Measurements from ENCODE around the gene PTP4A2. TPM values are rescaled to one million over a fixed set of nuclear protein-coding genes. Genes with fewer than 3 reads are reported as not detected.

PTP4A2 gene
- total and polyA plus RNA-seq, 10 of the 15 experiments (the other 5 are each of a cell fraction or from before 2014, with no cell fraction given) = 180 to 909 (median 375) TPM

DNA sequence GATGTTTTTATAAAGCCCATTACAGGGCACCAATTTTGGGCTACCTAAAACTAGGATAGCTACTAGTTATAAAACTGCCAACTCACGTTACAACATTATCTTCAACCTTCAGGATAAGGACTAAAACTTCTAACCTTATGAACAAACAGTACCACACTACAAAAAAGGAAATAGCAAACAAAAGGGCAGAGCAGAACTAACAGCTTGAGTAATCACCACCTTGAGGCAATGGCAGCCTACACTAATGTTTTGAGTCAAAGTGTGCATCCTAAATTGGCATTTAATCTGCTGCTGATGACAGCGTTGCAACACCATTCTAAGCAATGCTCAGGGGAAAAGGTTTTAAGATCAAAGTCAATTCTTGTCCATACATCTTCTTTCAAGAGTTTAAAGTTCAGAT is 27.2 kb downstream of the PTP4A2 start:
- Histone ChIP-seq H3K27me3 (replicated peaks in 1 of 2; ENCODE audit: control insufficient read depth in 2 of 2, insufficient read depth in 2 of 2, low read length in 1 of 2) (no peaks in the 10 kb centered on the region), H3K27ac (ENCODE audit: control insufficient read depth, insufficient read depth) (no peak overlapping the region), H3K36me3 (ENCODE audit: control insufficient read depth in 2 of 2, insufficient read depth in 2 of 2, low read length in 1 of 2) (peaks cover 17 to 36% of the 10 kb centered on the region in 2 experiments), H3K4me1 (ENCODE audit: control insufficient read depth, insufficient read depth, low read length) (peaks cover 29% of the 10 kb centered on the region), H3K79me2 (ENCODE audit: control insufficient read depth, insufficient read depth, low read length) (peaks cover 55% of the 10 kb centered on the region), H2AFZ (ENCODE audit: control insufficient read depth, low read depth, low read length) (no peak overlapping the region), H3K4me2 (ENCODE audit: control insufficient read depth, insufficient read depth) (no peak overlapping the region), H4K20me1 (ENCODE audit: control insufficient read depth, insufficient read depth) (no peaks in the 10 kb centered on the region), H3K9me3 (replicated peaks; ENCODE audit: control insufficient read depth, insufficient read depth, low read length) (no peaks in the 10 kb centered on the region), H3K4me3 (no peak overlapping the region), H3K9ac (ENCODE audit: control insufficient read depth, insufficient read depth, low read length) (no peak overlapping the region)
- FAIRE-seq (peak; percentile 23), ATAC-seq (peak; percentile 72), DNase-seq (ENCODE audit: low read depth, low spot score) (peak; percentile 64)
- SMC1A ChIA-PET (ENCODE audit: uncharacterized antibody, unreplicated experiment) = interaction anchor here (0.8 to 7.5 kb wide), 14 partner anchors 6 to 107 kb away, joined by 3 to 67 read pairs (median 6); no protein-coding TSS in a partner anchor
- in situ Hi-C loops (cut with MboI) = no loop called here
- intact Hi-C loops (cut with micrococcal nuclease; ENCODE audit: unreplicated experiment) = loop anchor here (10.0 kb wide), 1 partner anchor 54 kb away; no protein-coding TSS in a partner anchor
- RAD21 ChIA-PET (ENCODE audit: unreplicated experiment) = interaction anchor here (0.8 to 3.7 kb wide), 7 partner anchors 19 to 50 kb away, joined by 3 to 10 read pairs (median 3); no protein-coding TSS in a partner anchor
- WGBS (ENCODE audit: insufficient coverage, insufficient replicate concordance, low lambda C conversion rate, missing lambda C conversion rate) = 2% methylated on average over 2 of the region's 2 CpGs
- no TSS peak for BruUV-seq (replicated peaks)
- POLR2A ChIA-PET = interaction anchor here (0.6 to 2.7 kb wide), 8 partner anchors 9 to 176 kb away, joined by 3 to 11 read pairs (median 4); partner anchors contain the start of gene PTP4A2
- CTCF ChIA-PET = interaction anchor here (1.0 to 3.0 kb wide), 4 partner anchors 22 to 53 kb away, joined by 3 to 14 read pairs (median 4); no protein-coding TSS in a partner anchor
- TF ChIP-seq ZBED1 (IDR thresholded peaks at IDR 0.05; ENCODE audit: borderline replicate concordance) (0 out of 2 replicates have a peak, but pooled peaks have one; percentile 29), EP300 (IDR thresholded peaks at IDR 0.05; ENCODE audit: borderline replicate concordance in 1 of 2, control insufficient read depth in 1 of 2, low read depth in 2 of 2, low read length in 2 of 2) (peak in 1 of 2 experiments; percentile 73; a peak in 2 of 4 replicates), SREBF2 (IDR thresholded peaks at IDR 0.05; ENCODE audit: low read length) (no peak), BCL11A (IDR thresholded peaks at IDR 0.05; ENCODE audit: low read depth, low read length) (peak; percentile 84), RELA (IDR thresholded peaks at IDR 0.05; ENCODE audit: borderline replicate concordance, partially characterized antibody) (no peak), RBBP5 (conservative IDR thresholded peaks at IDR 0.05) (no peak), BACH1 (IDR thresholded peaks at IDR 0.05; ENCODE audit: borderline replicate concordance) (no peak), YY1 (IDR thresholded peaks at IDR 0.05; ENCODE audit: low read depth, low read length) (peak; percentile 57; the same call in 1 of the 2 replicates), PML (IDR thresholded peaks at IDR 0.05; ENCODE audit: low read length) (no peak; the same call in 1 of the 2 replicates), TCF3 (IDR thresholded peaks at IDR 0.05; ENCODE audit: borderline replicate concordance, insufficient read depth, low read depth, low read length) (0 out of 2 replicates have a peak, but pooled peaks have one; percentile 31), EZH2 (IDR thresholded peaks at IDR 0.05; ENCODE audit: borderline replicate concordance, control insufficient read depth, low read depth, low read length) (no peak), GATAD2B (conservative IDR thresholded peaks at IDR 0.05; ENCODE audit: low read depth) (no peak), TCF7 (IDR thresholded peaks at IDR 0.05; ENCODE audit: borderline replicate concordance) (0 out of 2 replicates have a peak, but pooled peaks have one; percentile 24), SUPT20H (IDR thresholded peaks at IDR 0.05; ENCODE audit: borderline replicate concordance, control insufficient read depth, low read depth, low read length) (no peak), BHLHE40 (IDR thresholded peaks at IDR 0.05; ENCODE audit: borderline replicate concordance in 1 of 2, low read depth in 2 of 2, low read length in 1 of 2) (peak in 1 of 2 experiments; percentile 60; a peak in 2 of 4 replicates), MEF2B (IDR thresholded peaks at IDR 0.05; ENCODE audit: partially characterized antibody, poor library complexity, severe bottlenecking) (peak; percentile 82), SREBF1 (IDR thresholded peaks at IDR 0.05; ENCODE audit: low read length) (no peak), CREB1 (IDR thresholded peaks at IDR 0.05; ENCODE audit: low read depth) (no peak), ZNF207 (IDR thresholded peaks at IDR 0.05; ENCODE audit: borderline replicate concordance) (no peak), SIX5 (IDR thresholded peaks at IDR 0.05; ENCODE audit: low read depth, low read length, severe bottlenecking) (no peak)
- TF ChIP-seq, protein P1, sequence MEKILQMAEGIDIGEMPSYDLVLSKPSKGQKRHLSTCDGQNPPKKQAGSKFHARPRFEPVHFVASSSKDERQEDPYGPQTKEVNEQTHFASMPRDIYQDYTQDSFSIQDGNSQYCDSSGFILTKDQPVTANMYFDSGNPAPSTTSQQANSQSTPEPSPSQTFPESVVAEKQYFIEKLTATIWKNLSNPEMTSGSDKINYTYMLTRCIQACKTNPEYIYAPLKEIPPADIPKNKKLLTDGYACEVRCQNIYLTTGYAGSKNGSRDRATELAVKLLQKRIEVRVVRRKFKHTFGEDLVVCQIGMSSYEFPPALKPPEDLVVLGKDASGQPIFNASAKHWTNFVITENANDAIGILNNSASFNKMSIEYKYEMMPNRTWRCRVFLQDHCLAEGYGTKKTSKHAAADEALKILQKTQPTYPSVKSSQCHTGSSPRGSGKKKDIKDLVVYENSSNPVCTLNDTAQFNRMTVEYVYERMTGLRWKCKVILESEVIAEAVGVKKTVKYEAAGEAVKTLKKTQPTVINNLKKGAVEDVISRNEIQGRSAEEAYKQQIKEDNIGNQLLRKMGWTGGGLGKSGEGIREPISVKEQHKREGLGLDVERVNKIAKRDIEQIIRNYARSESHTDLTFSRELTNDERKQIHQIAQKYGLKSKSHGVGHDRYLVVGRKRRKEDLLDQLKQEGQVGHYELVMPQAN (conservative IDR thresholded peaks at IDR 0.05) = no peak
- TF ChIP-seq, protein P2, sequence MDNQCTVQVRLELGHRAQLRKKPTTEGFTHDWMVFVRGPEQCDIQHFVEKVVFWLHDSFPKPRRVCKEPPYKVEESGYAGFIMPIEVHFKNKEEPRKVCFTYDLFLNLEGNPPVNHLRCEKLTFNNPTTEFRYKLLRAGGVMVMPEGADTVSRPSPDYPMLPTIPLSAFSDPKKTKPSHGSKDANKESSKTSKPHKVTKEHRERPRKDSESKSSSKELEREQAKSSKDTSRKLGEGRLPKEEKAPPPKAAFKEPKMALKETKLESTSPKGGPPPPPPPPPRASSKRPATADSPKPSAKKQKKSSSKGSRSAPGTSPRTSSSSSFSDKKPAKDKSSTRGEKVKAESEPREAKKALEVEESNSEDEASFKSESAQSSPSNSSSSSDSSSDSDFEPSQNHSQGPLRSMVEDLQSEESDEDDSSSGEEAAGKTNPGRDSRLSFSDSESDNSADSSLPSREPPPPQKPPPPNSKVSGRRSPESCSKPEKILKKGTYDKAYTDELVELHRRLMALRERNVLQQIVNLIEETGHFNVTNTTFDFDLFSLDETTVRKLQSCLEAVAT (IDR thresholded peaks at IDR 0.05) = no peak

All from GM12878 (cell line).